Lower lobe of right lung (tissue), 2 donors: ENCODE measurements around the gene ULK2. TPM values are rescaled to one million over a fixed set of nuclear protein-coding genes. Genes with fewer than 3 reads are reported as not detected.

Experiments
- ATAC-seq, 2 donors: fragments of 200-7000 bp; cut with Tn5 transposase; one replicate each; pipeline ENCODE4 v1.9.1; 2020 to 2022; ENCODE audit warnings: mild to moderate bottlenecking in 2 of 2, moderate library complexity in 2 of 2
- DNase-seq: peaks from one replicate; pipeline ENCODE4 v3.0.0-alpha.2; 2020
- H3K27ac ChIP-seq: fragments of 200-600 bp; one replicate; pipeline ENCODE4 v1.8.0; 2022
- H3K27me3 ChIP-seq: fragments of 200-600 bp; one replicate; pipeline ENCODE4 v1.8.0; 2022; ENCODE audit warnings: low read depth
- H3K36me3 ChIP-seq: fragments of 200-600 bp; one replicate; pipeline ENCODE4 v1.8.0; 2022; ENCODE audit warnings: mild to moderate bottlenecking
- H3K4me1 ChIP-seq: fragments of 200-600 bp; one replicate; pipeline ENCODE4 v1.8.0; 2022
- H3K4me3 ChIP-seq: fragments of 200-600 bp; one replicate; pipeline ENCODE4 v1.8.0; 2022; ENCODE audit warnings: mild to moderate bottlenecking
- H3K9me3 ChIP-seq: fragments of 200-600 bp; one replicate; pipeline ENCODE4 v1.8.0; 2022
- CTCF ChIP-seq: fragments of 200-600 bp; IDR thresholded peaks from one replicate; pipeline ENCODE4 v1.8.0; 2022; ENCODE audit warnings: antibody characterized with exemption, mild to moderate bottlenecking
- intact Hi-C: fragments of 100-400 bp; cut with DNase I; formaldehyde crosslinking; loops from one replicate; pipeline ENCODE4 v1.11.0; 2022
- total RNA-seq: library from RNA; stranded (reverse); fragmentation: NEBNext Ultra II Directional; extraction: Animal tissue kit (Norgen Biotek cat#: 25700); gene quantifications from one replicate; pipeline ENCODE4 v1.2.1, GENCODE V29; 2021
- donor health status: DM: no; HTN: yes; CAD: no; lungs with severe emphysema.

Gene ULK2
- total RNA-seq, 1 donor from 2014 or later: 20.1 TPM

GRCh38 chr17:19791918-19792550, 75.7 kb downstream of the ULK2 start:
- Histone ChIP-seq H3K36me3 (peaks cover 91% of the 10 kb centered on the region), H3K4me3 (no peak overlapping the region), H3K27ac (no peak overlapping the region), H3K4me1 (no peaks in the 10 kb centered on the region), H3K27me3 (no peaks in the 10 kb centered on the region), H3K9me3 (peaks cover 7% of the 10 kb centered on the region)
- intact Hi-C loops: no loop called here
- no peak for TF ChIP-seq CTCF
- ATAC-seq: no peak
- no peak for DNase-seq

GRCh38 chr17:19787733-19788357, 79.9 kb downstream of the ULK2 start:
- no peak for DNase-seq
- Histone ChIP-seq H3K4me1 (no peaks in the 10 kb centered on the region), H3K27ac (no peak overlapping the region), H3K36me3 (peaks cover 75% of the 10 kb centered on the region), H3K9me3 (no peaks in the 10 kb centered on the region), H3K27me3 (no peaks in the 10 kb centered on the region), H3K4me3 (no peak overlapping the region)
- TF ChIP-seq CTCF: no peak
- no peak for ATAC-seq
- intact Hi-C loops: no loop called here

GRCh38 chr17:19785854-19786253, 81.9 kb downstream of the ULK2 start:
- Histone ChIP-seq H3K27me3 (no peaks in the 10 kb centered on the region), H3K27ac (no peak overlapping the region), H3K4me1 (no peaks in the 10 kb centered on the region), H3K9me3 (no peaks in the 10 kb centered on the region), H3K36me3 (peaks cover 79% of the 10 kb centered on the region), H3K4me3 (no peak overlapping the region)
- no peak for ATAC-seq
- DNase-seq: no peak
- intact Hi-C loops: no loop called here
- TF ChIP-seq CTCF: no peak

GRCh38 chr17:19781488-19782458, 86.0 kb downstream of the ULK2 start:
- intact Hi-C loops: no loop called here
- H3K4me1 ChIP-seq: no peaks in the 10 kb centered on the region
- no peak overlapping the region for H3K4me3 ChIP-seq
- no peak overlapping the region for H3K27ac ChIP-seq
- DNase-seq (no peak), ATAC-seq (no peak)
- TF ChIP-seq CTCF: no peak
- H3K36me3 ChIP-seq: peaks cover 85% of the 10 kb centered on the region
- H3K9me3 ChIP-seq: no peaks in the 10 kb centered on the region
- no peaks in the 10 kb centered on the region for H3K27me3 ChIP-seq

GRCh38 chr17:19780846-19781245, 86.9 kb downstream of the ULK2 start:
- Histone ChIP-seq H3K4me1 (no peaks in the 10 kb centered on the region), H3K9me3 (no peaks in the 10 kb centered on the region), H3K4me3 (no peak overlapping the region), H3K36me3 (peaks cover 92% of the 10 kb centered on the region), H3K27me3 (no peaks in the 10 kb centered on the region), H3K27ac (no peak overlapping the region)
- intact Hi-C loops: no loop called here
- TF ChIP-seq CTCF: no peak
- ATAC-seq: no peak
- DNase-seq: no peak
